ENCODE measurements around the gene CACNG1. TPM values are rescaled to one million over a fixed set of nuclear protein-coding genes. Genes with fewer than 3 reads are reported as not detected.
"Not testable (repeated sequence)": the region's sequence is repeated elsewhere in the genome, so short reads cannot be mapped to it uniquely, and the experiment has no call there.

CACNG1 gene
- polyA plus RNA-seq, 12 donors = 62.2 to 326 (median 176) TPM; not detected in 1

GRCh38 chr17:67071595-67071994 lies 27.2 kb downstream of the CACNG1 start:
- DNase-seq = no peak

- no peak for DNase-seq
Measured at GRCh38 chr17:67072885-67073284, 28.5 kb downstream of the CACNG1 start.

GRCh38 chr17:67074781-67075180 lies 30.4 kb downstream of the CACNG1 start:
- DNase-seq = no peak

GRCh38 chr17:67076290-67076689 lies 31.9 kb downstream of the CACNG1 start:
- DNase-seq = no peak

- no peak for DNase-seq
Measured at GRCh38 chr17:67078292-67078691, 33.9 kb downstream of the CACNG1 start.

- no peak for DNase-seq
Measured at GRCh38 chr17:67079491-67079890, 35.1 kb downstream of the CACNG1 start.

- DNase-seq = no peak
Measured at GRCh38 chr17:67080804-67081203, 36.5 kb downstream of the CACNG1 start.

GRCh38 chr17:67082107-67082506 lies 37.8 kb downstream of the CACNG1 start:
- no peak for DNase-seq

- DNase-seq = no peak
Measured at GRCh38 chr17:67085406-67085805, 41.1 kb downstream of the CACNG1 start.

GRCh38 chr17:67088639-67089038 lies 44.3 kb downstream of the CACNG1 start:
- no peak for DNase-seq

- DNase-seq = no peak
Measured at GRCh38 chr17:67090341-67090740, 46.0 kb downstream of the CACNG1 start.

- DNase-seq = no peak
Measured at GRCh38 chr17:67092291-67092690, 47.9 kb downstream of the CACNG1 start.

- DNase-seq = not testable (repeated sequence)
Measured at GRCh38 chr17:67092710-67093109, 48.4 kb downstream of the CACNG1 start.

GRCh38 chr17:67093348-67093747 lies 49.0 kb downstream of the CACNG1 start:
- no peak for DNase-seq

- not testable (repeated sequence) for DNase-seq
Measured at GRCh38 chr17:67095291-67095690, 50.9 kb downstream of the CACNG1 start.

GRCh38 chr17:67095803-67096202 lies 51.4 kb downstream of the CACNG1 start:
- no peak for DNase-seq

GRCh38 chr17:67096609-67097008 lies 52.3 kb downstream of the CACNG1 start:
- no peak for DNase-seq

GRCh38 chr17:67098006-67098405 lies 53.7 kb downstream of the CACNG1 start:
- DNase-seq = no peak

- not testable (repeated sequence) for DNase-seq
Measured at GRCh38 chr17:67104641-67105040, 60.3 kb downstream of the CACNG1 start.

- no peak for DNase-seq
Measured at GRCh38 chr17:67105213-67105612, 60.9 kb downstream of the CACNG1 start.
